Retina (tissue), 1 donor: Measurements from ENCODE around the gene PPP4R1.

Experiments used
- DNase-seq: peaks from one replicate; pipeline ENCODE4 v3.0.0-alpha.2; 2016

PPP4R1 gene

DNA sequence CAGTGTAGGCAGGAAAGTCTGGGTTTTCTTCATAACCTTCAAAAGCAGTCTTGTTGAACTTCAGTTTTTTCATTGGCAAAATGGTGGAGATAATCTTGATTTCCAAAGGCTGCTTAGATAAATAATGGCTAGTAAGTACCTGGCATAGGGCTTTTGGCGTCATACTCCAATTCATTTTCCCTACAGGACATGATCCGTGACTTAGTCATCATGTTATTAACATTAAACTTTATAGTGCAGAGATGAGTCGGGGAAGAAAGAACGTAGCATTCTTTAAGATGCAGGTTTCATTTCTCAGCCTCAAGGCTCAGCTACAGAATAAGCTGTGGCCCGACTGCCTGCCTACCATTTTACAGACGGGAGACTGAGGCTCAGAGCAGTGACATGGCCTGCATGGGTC is 75.1 kb downstream of the PPP4R1 start:
- no peak for DNase-seq

DNA sequence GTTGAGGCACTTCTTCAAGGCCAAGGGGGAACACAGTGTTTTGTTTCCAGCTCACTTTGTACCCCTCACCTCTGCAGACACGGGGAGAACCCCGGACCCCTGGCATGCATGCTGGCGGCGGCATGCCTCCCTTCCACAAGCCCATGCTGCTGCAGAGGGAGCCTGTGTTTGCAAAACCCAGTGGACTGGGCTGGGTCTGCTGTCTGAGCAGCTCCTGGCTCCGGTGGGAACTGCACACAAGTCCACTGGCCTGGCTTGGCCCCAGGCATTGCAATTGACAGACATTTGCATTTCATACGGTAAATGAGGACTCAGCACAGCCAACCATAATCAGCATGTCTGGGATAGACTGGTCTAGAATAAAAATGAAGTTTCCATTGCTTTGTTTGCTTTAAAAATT is 76.7 kb downstream of the PPP4R1 start:
- DNase-seq: peak; percentile 4

DNA sequence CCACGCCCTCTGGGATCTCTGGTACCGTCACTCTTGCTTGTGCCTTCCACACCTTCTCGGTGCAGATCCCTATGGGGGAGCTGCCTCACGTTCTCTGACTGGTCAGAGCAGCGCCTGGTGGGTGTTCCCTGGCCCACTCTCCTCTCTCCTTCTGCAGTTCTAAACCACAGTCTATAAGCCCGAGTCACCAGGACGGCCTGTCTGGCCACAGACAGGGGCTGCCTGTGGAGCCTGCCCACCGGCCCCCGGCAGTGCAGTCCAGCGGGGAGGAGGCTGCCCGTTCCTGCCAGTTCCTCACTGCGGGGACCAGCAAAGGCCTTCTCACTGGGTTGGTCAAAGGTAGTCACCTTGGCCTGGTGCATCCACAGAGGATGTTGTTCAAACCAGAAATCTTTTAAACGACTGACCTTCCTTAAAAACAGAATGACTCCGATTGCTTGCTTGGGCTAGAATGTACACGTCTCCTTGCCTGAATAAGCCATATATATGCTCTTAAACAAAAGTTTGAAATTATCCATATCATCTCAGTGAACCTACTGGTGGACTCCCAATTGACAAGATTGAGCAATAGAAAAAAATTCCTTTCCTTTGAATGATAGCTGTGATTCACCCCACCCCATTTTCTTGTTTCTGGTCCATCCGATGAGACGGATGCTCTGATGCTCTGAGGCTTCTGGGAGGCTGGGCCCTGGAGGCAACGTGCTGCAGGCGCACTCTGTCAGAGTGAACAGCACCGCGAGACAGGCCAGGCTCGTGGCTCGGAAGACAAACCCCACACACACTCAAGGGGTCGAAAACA is 77.8 kb downstream of the PPP4R1 start:
- no peak for DNase-seq

DNA sequence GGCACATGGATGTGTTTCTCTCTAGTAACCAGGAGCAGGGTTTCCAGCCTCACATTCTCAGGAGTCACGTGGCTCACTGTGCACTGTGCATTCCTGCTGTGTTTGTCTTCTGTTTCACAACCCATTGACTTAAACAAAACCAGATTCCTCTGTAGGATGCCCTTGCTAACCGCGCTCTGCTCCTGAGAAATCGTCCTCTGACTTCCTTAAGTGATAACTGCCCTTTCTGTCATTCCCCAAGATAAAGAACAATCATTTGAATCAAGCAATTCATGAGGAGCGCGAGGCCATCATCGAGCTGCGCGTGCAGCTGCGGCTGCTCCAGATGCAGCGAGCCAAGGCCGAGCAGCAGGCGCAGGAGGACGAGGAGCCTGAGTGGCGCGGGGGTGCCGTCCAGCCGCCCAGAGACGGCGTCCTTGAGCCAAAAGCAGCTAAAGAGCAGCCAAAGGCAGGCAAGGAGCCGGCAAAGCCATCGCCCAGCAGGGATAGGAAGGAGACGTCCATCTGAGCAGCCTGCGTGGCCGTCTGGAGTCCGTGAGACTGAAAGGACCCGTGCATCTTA is 78.8 kb downstream of the PPP4R1 start:
- DNase-seq: no peak

DNA sequence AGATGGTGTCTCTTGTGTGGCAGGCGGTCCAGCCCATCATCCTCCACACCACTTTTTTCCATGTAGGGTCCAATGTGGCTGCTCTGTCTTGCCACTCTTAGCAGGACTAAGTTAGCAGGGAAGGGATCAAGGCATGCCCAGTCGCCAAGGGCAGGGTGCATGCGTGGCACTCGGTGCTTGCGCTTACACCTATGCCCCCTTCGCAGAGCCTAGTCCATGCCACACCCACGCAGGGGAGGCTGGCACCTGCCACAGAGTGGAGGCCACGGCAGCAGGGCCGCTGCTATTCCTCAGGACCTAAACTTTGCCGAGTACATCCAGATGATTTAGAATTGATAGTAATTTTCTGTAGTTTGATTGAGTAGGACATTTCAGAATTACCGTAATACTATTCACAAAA is 79.5 kb downstream of the PPP4R1 start:
- no peak for DNase-seq

DNA sequence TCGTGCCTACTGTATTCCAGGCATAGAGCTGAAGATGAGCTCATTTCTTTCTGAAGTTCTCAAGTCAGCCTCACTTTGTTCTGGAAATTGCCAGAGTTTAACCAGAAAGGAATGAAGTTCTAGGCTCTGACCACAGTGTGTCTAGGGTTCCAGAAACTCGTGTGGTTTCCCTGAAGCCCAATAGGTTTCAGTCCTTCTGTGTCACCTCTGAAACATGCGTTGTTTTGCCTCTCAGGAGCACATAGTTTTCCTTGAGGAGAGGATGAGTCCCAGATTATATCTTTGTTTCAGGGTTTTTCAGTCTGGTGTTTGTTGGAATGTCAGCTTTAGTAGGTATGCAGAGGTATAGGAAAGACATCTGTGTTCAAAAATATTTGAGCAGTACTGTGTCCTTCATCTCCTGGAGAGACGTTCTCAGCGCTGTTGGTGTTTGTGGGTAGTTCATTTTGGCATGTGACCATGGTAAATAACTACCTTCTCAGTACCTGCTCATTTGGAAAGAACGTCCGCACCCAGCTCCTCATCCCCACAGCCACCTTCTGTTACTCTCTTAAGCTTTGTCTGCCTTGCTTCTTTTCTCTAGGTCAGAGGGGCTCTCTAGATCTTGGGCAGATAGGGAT is 82.5 kb downstream of the PPP4R1 start:
- no peak for DNase-seq

DNA sequence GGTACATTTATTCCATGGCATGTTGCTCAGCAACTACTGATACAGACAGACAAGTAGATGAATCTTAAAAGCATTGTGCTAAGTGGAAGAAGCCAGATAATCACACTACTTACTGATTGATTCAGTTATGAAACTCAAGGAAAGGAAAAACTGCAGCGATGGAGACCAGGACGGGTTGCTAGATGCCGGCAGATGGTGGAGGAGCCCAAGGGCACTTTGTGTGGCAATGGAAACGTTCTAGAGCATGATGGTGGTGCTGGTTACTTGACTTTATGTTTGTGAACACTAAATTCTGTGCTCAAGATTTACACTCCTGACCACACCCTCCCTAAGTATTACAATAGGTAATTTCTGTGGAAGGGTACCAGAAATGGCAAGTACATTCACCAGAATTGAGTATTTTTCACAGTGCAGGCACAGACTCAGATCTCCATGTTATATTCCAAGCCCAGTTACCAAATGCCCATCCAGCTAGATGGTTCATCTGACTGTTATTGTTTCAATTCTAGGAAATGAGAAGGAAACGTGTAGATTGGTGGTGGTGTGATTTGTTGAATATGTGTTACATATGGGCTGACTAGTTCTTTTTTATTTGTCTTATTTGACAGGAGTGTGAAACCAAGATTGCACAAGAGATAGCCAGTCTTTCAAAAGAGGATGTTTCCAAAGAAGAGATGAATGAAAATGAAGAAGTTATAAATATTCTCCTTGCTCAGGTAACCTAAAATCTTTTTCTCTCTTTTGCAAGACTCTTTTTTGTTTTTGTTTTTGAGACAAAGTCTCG is 83.9 kb downstream of the PPP4R1 start:
- DNase-seq: no peak

DNA sequence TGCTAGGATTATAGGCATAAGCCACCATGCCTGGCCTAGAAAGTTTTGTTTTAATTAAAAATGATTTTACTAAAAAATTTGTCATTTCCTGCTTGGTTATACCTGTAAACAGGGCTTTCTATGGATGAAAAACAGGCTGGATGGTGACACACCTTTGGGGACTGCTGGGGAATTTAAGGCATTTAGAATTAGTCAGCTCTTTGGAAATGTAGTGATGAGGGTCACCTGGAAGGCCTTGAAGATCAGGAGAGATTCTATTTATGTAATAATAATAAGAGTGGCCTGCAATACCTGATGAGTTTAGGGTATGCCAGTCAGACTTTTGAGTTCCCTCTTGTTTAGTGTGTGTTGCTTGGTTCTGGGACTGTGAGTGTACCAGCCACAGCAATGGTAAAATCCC is 87.9 kb downstream of the PPP4R1 start:
- no peak for DNase-seq

DNA sequence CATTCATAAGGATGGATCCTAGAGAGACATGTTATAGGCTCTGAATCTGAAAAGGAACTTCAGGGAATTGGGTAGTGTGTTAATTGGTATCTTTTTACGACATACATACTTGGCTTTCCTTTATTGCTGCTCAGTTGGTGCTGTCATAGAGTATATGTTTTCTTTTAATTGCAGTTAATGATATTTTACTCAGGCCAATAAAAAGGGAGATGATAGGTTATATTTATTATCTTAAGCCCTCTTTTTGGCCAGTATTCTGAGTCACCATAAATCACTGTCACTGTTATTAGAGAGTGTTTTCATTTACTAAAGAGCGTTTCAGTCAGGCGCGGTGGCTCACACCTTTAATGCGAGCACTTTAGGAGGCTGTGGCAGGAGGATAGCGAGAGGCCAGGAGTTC is 91.4 kb downstream of the PPP4R1 start:
- no peak for DNase-seq

DNA sequence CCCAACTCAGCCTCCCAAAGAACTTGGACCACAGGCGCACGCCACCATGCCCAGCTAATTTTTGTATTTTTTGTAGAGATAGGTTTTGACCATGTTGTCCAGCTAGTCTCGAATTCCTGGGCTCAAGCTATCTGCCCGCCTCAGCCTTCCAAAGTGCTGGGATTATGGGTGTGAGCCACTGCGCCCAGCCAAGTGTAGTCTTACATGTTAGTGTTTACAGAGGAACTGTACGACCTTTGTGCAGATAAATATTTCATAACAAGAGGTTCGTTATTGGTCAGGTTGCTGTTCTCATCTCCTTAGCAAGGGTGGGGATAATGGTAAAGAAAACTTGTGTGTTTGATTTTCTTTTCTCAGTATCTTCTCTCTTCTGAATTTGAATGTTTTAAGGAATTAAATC is 92.6 kb downstream of the PPP4R1 start:
- no peak for DNase-seq

DNA sequence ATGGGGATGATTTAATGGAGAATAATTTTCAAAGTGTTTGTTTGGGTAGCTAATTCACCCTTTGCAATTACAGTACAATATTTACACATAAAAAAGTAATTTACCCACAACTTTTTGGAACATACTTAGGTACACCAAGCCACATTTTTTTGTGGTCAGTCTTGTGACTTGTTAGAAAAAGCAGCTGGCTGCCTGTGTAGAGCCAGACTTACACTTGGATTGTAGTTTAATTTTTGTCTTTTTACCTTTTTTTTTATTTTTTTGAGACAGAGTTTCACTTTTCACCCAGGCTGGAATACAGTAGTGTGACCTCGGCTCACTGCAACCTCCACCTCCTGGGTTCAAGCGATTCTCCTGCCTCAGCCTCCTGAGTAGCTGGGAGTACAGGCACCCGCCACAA is 93.7 kb downstream of the PPP4R1 start:
- DNase-seq: no peak

DNA sequence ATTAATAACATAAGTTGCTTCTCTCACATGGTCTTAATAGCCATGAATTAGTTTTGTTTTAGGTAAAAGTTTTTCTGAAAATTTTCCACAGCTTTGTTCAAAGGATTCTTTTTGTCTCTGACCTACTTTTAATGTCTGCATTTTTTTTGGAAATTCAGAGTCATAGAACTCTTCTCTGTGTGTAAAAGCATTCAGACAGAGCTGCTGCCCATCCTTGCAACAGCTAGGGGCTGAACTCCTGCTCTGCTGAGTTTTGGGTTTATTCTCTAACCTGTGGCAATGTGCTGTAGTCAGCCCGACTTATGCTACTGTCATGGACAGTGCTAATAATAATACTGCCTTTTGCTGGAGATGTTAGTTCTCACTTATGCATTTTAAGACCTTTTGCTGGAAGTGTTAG is 95.0 kb downstream of the PPP4R1 start:
- no peak for DNase-seq

DNA sequence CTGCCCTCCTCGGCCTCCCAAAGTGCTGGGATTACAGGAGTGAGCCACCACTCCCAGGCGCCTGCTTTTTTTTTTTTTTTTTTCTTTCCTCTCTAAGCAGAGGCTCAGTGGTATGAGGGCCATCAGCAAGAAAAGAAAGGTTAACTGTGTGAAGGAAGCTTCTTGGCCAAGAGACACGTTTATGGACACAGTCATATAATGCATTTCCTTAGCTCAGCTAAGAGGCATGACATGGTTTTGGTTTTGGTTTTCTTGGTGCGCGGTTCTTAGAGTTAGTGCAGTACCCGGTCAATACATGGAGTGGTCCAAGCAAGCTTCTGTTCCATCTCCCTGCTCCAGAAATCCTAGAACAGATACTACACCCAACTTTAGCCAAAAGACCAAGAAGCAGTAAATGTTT is 96.5 kb downstream of the PPP4R1 start:
- no peak for DNase-seq

DNA sequence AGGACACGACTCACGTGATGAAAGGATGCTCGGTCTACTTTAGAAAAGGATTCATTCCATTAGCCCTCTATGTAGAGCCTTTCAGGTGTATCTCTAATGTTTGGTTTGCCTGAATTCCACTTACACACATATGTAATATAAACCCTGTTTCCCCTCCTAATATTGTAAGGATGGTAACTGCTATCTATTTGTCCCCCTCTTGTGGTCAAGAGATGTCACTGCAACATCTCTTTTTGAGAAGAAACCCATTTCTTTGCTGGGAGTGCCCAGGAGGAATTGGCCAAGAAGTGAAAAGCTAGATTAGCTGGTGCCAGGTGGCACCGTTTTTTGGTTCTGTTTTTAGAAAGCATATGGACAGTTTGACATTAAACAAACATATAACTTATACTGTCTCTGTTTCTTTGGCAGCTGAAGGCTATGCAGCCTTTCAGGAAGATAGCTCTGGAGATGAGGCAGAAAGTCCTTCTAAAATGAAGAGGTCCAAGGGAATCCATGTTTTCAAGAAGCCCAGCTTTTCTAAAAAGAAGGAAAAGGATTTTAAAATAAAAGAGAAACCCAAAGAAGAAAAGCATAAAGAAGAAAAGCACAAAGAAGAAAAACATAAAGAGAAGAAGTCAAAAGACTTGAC is 97.8 kb downstream of the PPP4R1 start:
- peak; percentile 64 for DNase-seq

DNA sequence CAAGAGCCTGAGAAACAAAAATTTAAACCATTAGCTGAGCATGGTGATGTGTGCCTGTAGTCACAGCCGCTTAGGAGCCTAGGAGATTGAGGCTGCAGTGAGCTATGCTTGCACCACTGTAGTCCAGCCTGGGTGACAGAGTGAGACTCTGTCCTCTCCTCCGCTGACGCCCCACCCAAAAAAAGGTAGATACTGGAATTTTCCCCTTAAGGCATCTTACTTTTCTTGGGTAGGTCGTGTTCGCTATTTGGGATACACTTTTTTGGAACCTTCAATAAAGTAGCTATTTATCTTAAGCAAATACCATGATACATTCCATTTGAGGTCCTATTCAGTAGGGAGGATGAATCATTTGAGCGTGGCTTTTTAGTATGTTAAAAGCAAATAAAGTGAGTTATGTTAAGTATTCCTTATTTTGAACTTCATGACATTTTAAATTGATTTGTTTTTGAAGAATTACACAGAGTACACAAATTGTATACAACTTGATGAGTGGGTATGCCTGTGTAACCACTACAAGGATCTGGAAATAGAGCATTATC is 100.3 kb downstream of the PPP4R1 start:
- DNase-seq: no peak

DNA sequence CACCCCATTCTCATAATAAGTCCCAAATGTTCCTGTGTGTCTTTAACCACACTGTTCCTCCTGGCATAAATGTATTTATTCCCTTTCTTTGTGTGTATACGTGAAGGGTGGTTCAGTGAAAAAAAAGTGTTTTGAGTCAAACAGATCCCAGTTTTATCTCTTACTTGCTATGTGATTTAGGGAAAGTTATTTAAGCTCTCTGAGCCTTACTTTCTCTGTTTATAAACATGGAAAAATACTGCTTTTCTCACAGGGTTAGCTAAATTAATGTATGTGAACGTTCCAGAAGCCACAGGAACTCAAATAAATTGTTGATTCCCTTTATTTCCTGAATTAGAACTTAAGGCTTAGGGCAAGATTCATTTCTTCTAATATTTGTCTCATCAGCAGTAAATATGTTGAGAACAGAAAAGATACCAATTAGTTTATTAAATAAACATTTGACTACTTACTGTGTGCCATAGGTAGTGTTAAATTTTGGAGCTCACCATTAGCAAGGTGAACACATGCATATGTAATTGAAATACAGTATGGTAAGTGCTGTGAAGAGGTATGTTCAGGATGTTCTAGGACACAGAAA is 105.8 kb downstream of the PPP4R1 start:
- no peak for DNase-seq

DNA sequence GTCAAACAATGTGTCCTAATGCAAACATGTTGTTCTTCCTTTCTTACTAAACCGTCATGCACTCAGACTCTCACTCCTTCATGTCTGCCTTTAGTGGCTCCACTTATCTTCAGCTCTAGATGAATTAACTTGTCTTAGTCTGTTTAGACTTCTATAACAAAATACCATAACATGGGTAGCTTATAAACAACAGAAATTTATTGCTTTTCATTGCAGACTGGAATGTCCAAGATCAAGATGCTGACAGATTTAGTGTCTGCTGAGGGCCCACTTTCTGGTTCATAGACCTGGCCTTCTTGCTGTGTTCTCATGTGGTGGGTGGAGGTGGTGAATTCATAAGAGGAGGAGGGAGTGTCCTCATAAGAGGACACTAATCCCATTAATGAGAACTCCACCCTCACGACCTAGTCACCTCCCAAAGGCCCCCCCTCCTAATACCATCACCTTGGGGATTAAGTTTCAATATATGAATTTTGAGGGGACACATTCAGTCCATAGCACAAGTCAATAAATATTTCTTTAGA is 106.7 kb downstream of the PPP4R1 start:
- DNase-seq: no peak

DNA sequence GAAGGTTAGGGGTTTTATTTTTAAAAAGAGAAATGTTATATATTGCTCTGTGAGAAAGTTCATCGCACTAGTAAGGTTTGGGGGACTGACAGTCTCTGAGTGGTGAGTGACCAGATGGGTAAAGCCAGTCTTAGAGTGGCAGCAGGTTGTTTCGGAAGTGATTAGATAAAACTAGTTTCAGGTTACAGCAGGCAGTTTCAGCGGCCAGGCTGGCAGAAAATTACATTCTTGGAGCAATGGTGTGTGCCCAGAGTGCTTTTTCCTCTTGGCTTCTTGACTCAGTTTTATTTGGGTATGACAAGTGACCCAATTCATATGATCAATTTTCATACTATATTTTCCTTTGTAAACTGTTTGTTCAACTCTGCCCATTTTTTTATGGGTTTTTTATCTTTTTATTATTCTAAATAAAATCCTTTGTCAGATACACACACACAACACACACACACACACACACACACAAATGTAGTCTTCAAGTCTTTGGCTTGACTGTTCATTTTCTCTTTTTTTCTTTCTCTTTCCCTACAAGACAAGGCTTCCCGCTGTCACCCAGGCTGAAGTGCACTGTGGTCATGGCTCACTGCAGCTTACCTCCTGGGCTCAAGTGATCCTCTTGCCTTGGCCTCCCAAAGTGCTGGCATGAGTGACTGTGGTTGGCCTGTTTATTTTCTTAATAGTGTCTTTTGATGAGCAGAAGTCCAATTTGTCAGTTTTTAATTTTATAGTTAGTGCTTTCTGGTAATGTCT is 108.1 kb downstream of the PPP4R1 start:
- no peak for DNase-seq
